Measurements from ENCODE around the gene PSTPIP1. TPM values are rescaled to one million over a fixed set of nuclear protein-coding genes. Genes with fewer than 3 reads are reported as not detected.
A peak's percentile ranks its signal among the peaks of the same experiment; 100 is the strongest.

The PSTPIP1 gene
- total and polyA plus RNA-seq, 2 of the 4 experiments (the other 2 are of a cell fraction): 0.36 to 1.1 TPM

DNA sequence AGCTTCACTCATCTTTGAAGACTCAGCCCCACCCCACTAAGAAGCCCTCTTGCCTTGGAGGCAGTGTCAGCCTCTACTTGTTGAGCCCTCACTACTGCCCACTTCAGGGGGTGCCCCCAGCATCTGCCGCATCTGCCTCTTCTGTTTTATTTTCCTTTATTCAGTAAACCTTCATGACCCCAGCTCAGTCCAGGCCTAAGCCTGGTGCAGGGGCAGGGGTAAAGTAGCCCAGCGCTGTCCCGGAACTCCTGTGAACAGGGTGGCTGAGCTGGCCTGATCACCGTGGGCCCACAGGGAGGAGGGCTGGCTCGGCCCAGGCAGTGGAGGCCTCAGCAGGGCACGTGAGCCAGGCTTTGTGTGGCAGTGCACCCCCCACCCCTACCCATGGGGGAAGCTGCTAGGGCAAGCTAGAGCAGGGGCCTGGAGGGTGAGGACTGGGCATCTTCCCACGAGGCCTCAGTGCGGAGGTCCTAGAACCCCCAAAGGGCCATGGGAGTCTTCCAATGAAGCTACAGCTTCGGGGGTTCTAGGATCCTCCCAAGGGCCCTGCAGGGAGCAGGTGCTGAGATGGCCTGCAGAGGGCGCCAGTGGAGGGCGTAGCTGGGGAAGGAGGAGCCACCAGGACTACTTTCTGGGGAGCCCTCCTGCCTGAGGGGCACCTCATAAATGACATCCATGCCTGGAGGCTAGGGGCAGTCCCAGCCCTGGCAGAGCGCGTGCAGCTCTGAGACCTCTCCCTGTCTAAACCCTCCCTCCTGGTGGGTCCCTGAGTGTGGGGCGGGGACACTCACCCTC is 40.0 kb downstream of the PSTPIP1 start (continued):
- TF ChIP-seq, protein P1, sequence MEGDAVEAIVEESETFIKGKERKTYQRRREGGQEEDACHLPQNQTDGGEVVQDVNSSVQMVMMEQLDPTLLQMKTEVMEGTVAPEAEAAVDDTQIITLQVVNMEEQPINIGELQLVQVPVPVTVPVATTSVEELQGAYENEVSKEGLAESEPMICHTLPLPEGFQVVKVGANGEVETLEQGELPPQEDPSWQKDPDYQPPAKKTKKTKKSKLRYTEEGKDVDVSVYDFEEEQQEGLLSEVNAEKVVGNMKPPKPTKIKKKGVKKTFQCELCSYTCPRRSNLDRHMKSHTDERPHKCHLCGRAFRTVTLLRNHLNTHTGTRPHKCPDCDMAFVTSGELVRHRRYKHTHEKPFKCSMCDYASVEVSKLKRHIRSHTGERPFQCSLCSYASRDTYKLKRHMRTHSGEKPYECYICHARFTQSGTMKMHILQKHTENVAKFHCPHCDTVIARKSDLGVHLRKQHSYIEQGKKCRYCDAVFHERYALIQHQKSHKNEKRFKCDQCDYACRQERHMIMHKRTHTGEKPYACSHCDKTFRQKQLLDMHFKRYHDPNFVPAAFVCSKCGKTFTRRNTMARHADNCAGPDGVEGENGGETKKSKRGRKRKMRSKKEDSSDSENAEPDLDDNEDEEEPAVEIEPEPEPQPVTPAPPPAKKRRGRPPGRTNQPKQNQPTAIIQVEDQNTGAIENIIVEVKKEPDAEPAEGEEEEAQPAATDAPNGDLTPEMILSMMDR (conservative IDR thresholded peaks at IDR 0.05; ENCODE audit: low read depth, low read length): peak; percentile 45
- no peak for TF ChIP-seq CEBPB (IDR thresholded peaks at IDR 0.05; ENCODE audit: low read depth, low read length)

GRCh38 chr15:77035584-77035983 is 40.7 kb downstream of the PSTPIP1 start:
- H4K91ac ChIP-seq (ENCODE audit: insufficient read depth, low read depth, low read length): no peak overlapping the region
- H3K4me3 ChIP-seq (ENCODE audit: insufficient read depth, low read depth, low read length): no peak overlapping the region
- H2AK9ac ChIP-seq (replicated peaks; ENCODE audit: low read depth, low read length, poor library complexity): peak overlapping the region; percentile 5
- H2BK120ac ChIP-seq (ENCODE audit: low read depth, low read length): no peak overlapping the region
- H3K27me3 ChIP-seq (ENCODE audit: control insufficient read depth, insufficient read depth, low read length): no peaks in the 10 kb centered on the region
- in situ Hi-C loops (cut with MboI; ENCODE audit: low sequenced_read_pairs): no loop called here
- H2BK5ac ChIP-seq (ENCODE audit: low read depth, low read length, poor library complexity, severe bottlenecking): no peak overlapping the region
- BruUV-seq (replicated peaks): no TSS peak
- H3K9me3 ChIP-seq (ENCODE audit: control insufficient read depth, insufficient read depth, low read length): no peaks in the 10 kb centered on the region
- DNase-seq (no peak), ATAC-seq (ENCODE audit: low read depth) (no peak)
- peaks cover 8% of the 10 kb centered on the region for H3K36me3 ChIP-seq (ENCODE audit: control insufficient read depth, insufficient read depth, low read length)
- no CpG with 5 or more reads among the region's 9 CpGs for WGBS, 2 experiments (ENCODE audit: extremely low coverage in 2 of 2, insufficient read length in 1 of 2)
- dilution Hi-C loops (cut with HindIII; ENCODE audit: low sequenced_read_pairs, unreplicated experiment): no loop called here
- H3K4me2 ChIP-seq (ENCODE audit: low read depth, low read length): no peak overlapping the region
- no peak overlapping the region for H3K27ac ChIP-seq (ENCODE audit: insufficient read depth, low read length)
- peaks cover 4% of the 10 kb centered on the region; the same call in 1 of the 2 replicates for H4K20me1 ChIP-seq (ENCODE audit: insufficient read depth, low read length)
- no peak overlapping the region for H2BK15ac ChIP-seq (ENCODE audit: low read depth, low read length)
- H2AK5ac ChIP-seq (ENCODE audit: low read depth, low read length): no peak overlapping the region
- H3K56ac ChIP-seq (ENCODE audit: extremely low read depth, insufficient read depth, low read length): no peak overlapping the region
- H3K4ac ChIP-seq (ENCODE audit: low read depth, low read length): no peak overlapping the region
- no peak overlapping the region for H4K8ac ChIP-seq (ENCODE audit: low read depth in 2 of 2, low read length in 2 of 2)
- no peak overlapping the region for H3K14ac ChIP-seq (replicated peaks; ENCODE audit: low read depth, low read length)
- H3K79me1 ChIP-seq (ENCODE audit: low read depth in 1 of 2, low read length in 2 of 2): peaks cover 0 to 14% of the 10 kb centered on the region in 2 experiments; a peak in 1 of 4 replicates
- no peak for TF ChIP-seq FOS (IDR thresholded peaks at IDR 0.05; ENCODE audit: low read depth, low read length)
- TF ChIP-seq CHD1 (IDR thresholded peaks at IDR 0.05; ENCODE audit: low read depth, low read length): no peak
- TF ChIP-seq SMC3 (IDR thresholded peaks at IDR 0.05; ENCODE audit: low read depth, low read length): no peak
- H3K9me1 ChIP-seq (ENCODE audit: insufficient read depth, low read length): peaks cover 8% of the 10 kb centered on the region
- ChIA-PET POLR2A (ENCODE audit: unreplicated experiment) (no interaction called here), CTCF (interaction anchor here (1.0 to 1.2 kb wide), 4 partner anchors 15 to 508 kb away, joined by 3 to 6 read pairs (median 4); no protein-coding TSS in a partner anchor)
- H3K4me1 ChIP-seq (ENCODE audit: control insufficient read depth, insufficient read depth, low read length): 0 out of 2 replicates have a peak, but pooled peaks cover 2% of the 10 kb centered on the region
- no peak overlapping the region for H3K23ac ChIP-seq (ENCODE audit: low read depth, low read length)
- H2AFZ ChIP-seq (replicated peaks; ENCODE audit: low read length, poor library complexity): no peak overlapping the region
- intact Hi-C loops (cut with micrococcal nuclease): no loop called here
- H3K9ac ChIP-seq (ENCODE audit: low read depth, low read length): no peak overlapping the region
- no peak overlapping the region for H2BK20ac ChIP-seq (ENCODE audit: low read depth, low read length)
- H4K5ac ChIP-seq (ENCODE audit: low read depth, low read length): no peak overlapping the region
- no peak overlapping the region for H3K18ac ChIP-seq (ENCODE audit: low read depth, low read length)
